Activated T-cell treated with anti-CD3 and anti-CD28 coated beads, Interleukin-2, amount 50 U/mL, for 1 hour (primary cell): ENCODE measurements around the gene ELMO1.

Experiments
- DNase-seq: peaks from one replicate; pipeline ENCODE4 v3.0.0-alpha.2; 2020

ELMO1 gene

GRCh38 chr7:37076668-37077067 lies 372.0 kb downstream of the ELMO1 start:
- no peak for DNase-seq

GRCh38 chr7:37074370-37074769 lies 374.3 kb downstream of the ELMO1 start:
- DNase-seq: no peak

GRCh38 chr7:37071124-37071523 lies 377.5 kb downstream of the ELMO1 start:
- DNase-seq: no peak

- DNase-seq: no peak
These were observed 378.2 kb downstream of the ELMO1 start for GRCh38 chr7:37070471-37070870.

- DNase-seq: no peak
These were observed 378.6 kb downstream of the ELMO1 start for GRCh38 chr7:37070031-37070430.

- DNase-seq: no peak
These were observed 379.3 kb downstream of the ELMO1 start for GRCh38 chr7:37069336-37069735.

GRCh38 chr7:37068902-37069301 lies 379.8 kb downstream of the ELMO1 start:
- DNase-seq: no peak

GRCh38 chr7:37068038-37068437 lies 380.6 kb downstream of the ELMO1 start:
- DNase-seq: no peak

- DNase-seq: no peak
These were observed 382.8 kb downstream of the ELMO1 start for GRCh38 chr7:37065779-37066271.

GRCh38 chr7:37062560-37062859 lies 386.2 kb downstream of the ELMO1 start:
- DNase-seq: no peak

- DNase-seq: no peak
These were observed 386.7 kb downstream of the ELMO1 start for GRCh38 chr7:37061849-37062559.

- DNase-seq: no peak
These were observed 392.3 kb downstream of the ELMO1 start for GRCh38 chr7:37056234-37056912.

GRCh38 chr7:37054624-37055241 lies 393.9 kb downstream of the ELMO1 start:
- DNase-seq: no peak

- no peak for DNase-seq
These were observed 396.0 kb downstream of the ELMO1 start for GRCh38 chr7:37052705-37053104.

- DNase-seq: no peak
These were observed 397.9 kb downstream of the ELMO1 start for GRCh38 chr7:37050801-37051200.

GRCh38 chr7:37048674-37049073 lies 400.0 kb downstream of the ELMO1 start:
- DNase-seq: no peak

- no peak for DNase-seq
These were observed 401.4 kb downstream of the ELMO1 start for GRCh38 chr7:37047260-37047659.

- DNase-seq: no peak
These were observed 402.1 kb downstream of the ELMO1 start for GRCh38 chr7:37046531-37047079.

- no peak for DNase-seq
These were observed 402.9 kb downstream of the ELMO1 start for GRCh38 chr7:37045681-37046179.

- DNase-seq: no peak
These were observed 407.2 kb downstream of the ELMO1 start for GRCh38 chr7:37041461-37041860.

GRCh38 chr7:37040330-37040729 lies 408.3 kb downstream of the ELMO1 start:
- DNase-seq: no peak

- no peak for DNase-seq
These were observed 409.4 kb downstream of the ELMO1 start for GRCh38 chr7:37039131-37039749.

GRCh38 chr7:37038706-37039105 lies 410.0 kb downstream of the ELMO1 start:
- DNase-seq: no peak
